ENCODE data around the gene FBXL15.

DNA sequence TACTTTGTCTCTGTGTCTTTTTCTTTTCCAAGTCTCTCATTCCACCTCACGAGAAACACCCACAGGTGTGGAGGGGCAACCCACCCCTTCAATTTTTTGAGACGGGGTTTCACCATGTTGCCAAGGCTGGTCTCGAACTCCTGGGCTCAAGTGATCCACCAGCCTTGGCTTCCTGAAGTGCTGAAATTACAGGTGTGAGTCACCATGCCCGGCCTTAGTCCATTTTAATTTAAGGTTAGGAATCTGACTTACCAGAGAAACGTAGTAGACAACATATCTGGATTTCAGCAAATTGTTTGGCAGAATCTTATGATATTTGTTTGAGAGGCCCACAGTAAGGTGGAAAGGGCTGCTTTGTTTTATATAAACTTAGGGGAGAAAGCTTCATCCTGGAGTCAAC, 28.3 kb upstream of the FBXL15 start:
- no peak for TF ChIP-seq EZH2 (IDR thresholded peaks at IDR 0.05; ENCODE audit: low read length, missing control alignments)
- TF ChIP-seq, protein P1, sequence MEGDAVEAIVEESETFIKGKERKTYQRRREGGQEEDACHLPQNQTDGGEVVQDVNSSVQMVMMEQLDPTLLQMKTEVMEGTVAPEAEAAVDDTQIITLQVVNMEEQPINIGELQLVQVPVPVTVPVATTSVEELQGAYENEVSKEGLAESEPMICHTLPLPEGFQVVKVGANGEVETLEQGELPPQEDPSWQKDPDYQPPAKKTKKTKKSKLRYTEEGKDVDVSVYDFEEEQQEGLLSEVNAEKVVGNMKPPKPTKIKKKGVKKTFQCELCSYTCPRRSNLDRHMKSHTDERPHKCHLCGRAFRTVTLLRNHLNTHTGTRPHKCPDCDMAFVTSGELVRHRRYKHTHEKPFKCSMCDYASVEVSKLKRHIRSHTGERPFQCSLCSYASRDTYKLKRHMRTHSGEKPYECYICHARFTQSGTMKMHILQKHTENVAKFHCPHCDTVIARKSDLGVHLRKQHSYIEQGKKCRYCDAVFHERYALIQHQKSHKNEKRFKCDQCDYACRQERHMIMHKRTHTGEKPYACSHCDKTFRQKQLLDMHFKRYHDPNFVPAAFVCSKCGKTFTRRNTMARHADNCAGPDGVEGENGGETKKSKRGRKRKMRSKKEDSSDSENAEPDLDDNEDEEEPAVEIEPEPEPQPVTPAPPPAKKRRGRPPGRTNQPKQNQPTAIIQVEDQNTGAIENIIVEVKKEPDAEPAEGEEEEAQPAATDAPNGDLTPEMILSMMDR (conservative IDR thresholded peaks at IDR 0.05 in 1 of 2, IDR thresholded peaks at IDR 0.05 in 1 of 2; ENCODE audit: low read depth in 1 of 2, low read length in 2 of 2): no peak
